SK-N-SH treated with all-trans-retinoic acid at 6 μM for 48 hours (cell line): ENCODE data around the gene KMO.

Source experiments
- ATAC-seq: fragments of 200-7000 bp; cut with Tn5 transposase; 3 replicates; pipeline ENCODE4 v1.9.1; 2020; ENCODE audit warnings: mild to moderate bottlenecking, moderate library complexity
- ARNTL ChIP-seq: fragments of 450-650 bp; formaldehyde crosslinking; IDR thresholded peaks from 2 replicates; pipeline ENCODE4 v1.5.0; 2020; ENCODE audit warnings: low read depth, mild to moderate bottlenecking, moderate library complexity, borderline replicate concordance
- BACH2 ChIP-seq: fragments of 250-450 bp; sonication (Bioruptor Pico); IDR thresholded peaks from 2 replicates; pipeline ENCODE4 v1.9.0; 2021; ENCODE audit warnings: mild to moderate bottlenecking, borderline replicate concordance
- CSDC2 ChIP-seq: fragments of 250-450 bp; sonication (Bioruptor Pico); IDR thresholded peaks from 2 replicates; pipeline ENCODE4 v1.5.0; 2020; ENCODE audit warnings: mild to moderate bottlenecking, moderate library complexity
- CSRNP3 ChIP-seq: fragments of 250-450 bp; sonication (Bioruptor Pico); IDR thresholded peaks from 2 replicates; pipeline ENCODE4 v1.5.1; 2021; ENCODE audit warnings: mild to moderate bottlenecking, moderate library complexity
- ESRRG ChIP-seq: fragments of 250-450 bp; sonication (Bioruptor Pico); IDR thresholded peaks from 2 replicates; pipeline ENCODE4 v1.6.1; 2021; ENCODE audit warnings: mild to moderate bottlenecking
- GLIS3 ChIP-seq: fragments of 250-450 bp; sonication (Bioruptor Pico); IDR thresholded peaks from 2 replicates; pipeline ENCODE4 v1.5.0; 2020; ENCODE audit warnings: mild to moderate bottlenecking, moderate library complexity
- ISL1 ChIP-seq: fragments of 250-450 bp; sonication (Bioruptor Pico); IDR thresholded peaks from 2 replicates; pipeline ENCODE4 v2.1.2; 2022; ENCODE audit warnings: mild to moderate bottlenecking, moderate library complexity
- OSR1 ChIP-seq: fragments of 250-450 bp; sonication (Bioruptor Pico); IDR thresholded peaks from 2 replicates; pipeline ENCODE4 v1.8.0; 2022; ENCODE audit warnings: moderate library complexity, mild to moderate bottlenecking, inconsistent platforms
- PATZ1 ChIP-seq: fragments of 250-450 bp; sonication (Bioruptor Pico); IDR thresholded peaks from 2 replicates; pipeline ENCODE4 v1.8.0; 2020; ENCODE audit warnings: mild to moderate bottlenecking, moderate library complexity, borderline replicate concordance
- POU6F1 ChIP-seq: fragments of 250-450 bp; sonication (Bioruptor Pico); IDR thresholded peaks from 2 replicates; pipeline ENCODE4 v1.8.0; 2021; ENCODE audit warnings: low read depth, mild to moderate bottlenecking, moderate library complexity, borderline replicate concordance
- PPARA ChIP-seq: fragments of 250-450 bp; sonication (Bioruptor Pico); IDR thresholded peaks from 2 replicates; pipeline ENCODE4 v1.5.0; 2020; ENCODE audit warnings: mild to moderate bottlenecking, borderline replicate concordance
- RARB ChIP-seq: fragments of 250-450 bp; sonication (Bioruptor Pico); IDR thresholded peaks from 2 replicates; pipeline ENCODE4 v1.8.0; 2021; ENCODE audit warnings: mild to moderate bottlenecking, moderate library complexity
- SNAI2 ChIP-seq: fragments of 250-450 bp; sonication (Bioruptor Pico); IDR thresholded peaks from 2 replicates; pipeline ENCODE4 v1.5.0; 2020; ENCODE audit warnings: mild to moderate bottlenecking, moderate library complexity
- TCF4 ChIP-seq: fragments of 250-450 bp; sonication (Bioruptor Pico); IDR thresholded peaks from 2 replicates; pipeline ENCODE4 v1.8.0; 2021; ENCODE audit warnings: mild to moderate bottlenecking, moderate library complexity, borderline replicate concordance
- TOX ChIP-seq: fragments of 250-450 bp; sonication (Bioruptor Pico); IDR thresholded peaks from 2 replicates; pipeline ENCODE4 v1.8.0; 2021; ENCODE audit warnings: mild to moderate bottlenecking, moderate library complexity, borderline replicate concordance
- TSHZ2 ChIP-seq: fragments of 250-450 bp; sonication (Bioruptor Pico); IDR thresholded peaks from 2 replicates; pipeline ENCODE4 v1.5.0; 2020; ENCODE audit warnings: mild to moderate bottlenecking, moderate library complexity
- ZC3H10 ChIP-seq: fragments of 250-450 bp; sonication (Bioruptor Pico); IDR thresholded peaks from 2 replicates; pipeline ENCODE4 v1.5.1; 2021; ENCODE audit warnings: mild to moderate bottlenecking, moderate library complexity
- ZFP3 ChIP-seq: fragments of 250-450 bp; sonication (Bioruptor Pico); IDR thresholded peaks from 2 replicates; pipeline ENCODE4 v1.5.0; 2020; ENCODE audit warnings: mild to moderate bottlenecking, moderate library complexity
- ZFP30 ChIP-seq: fragments of 450-650 bp; formaldehyde crosslinking; IDR thresholded peaks from 2 replicates; pipeline ENCODE4 v1.5.0; 2022; ENCODE audit warnings: mild to moderate bottlenecking, moderate library complexity
- ZNF565 ChIP-seq: fragments of 450-650 bp; formaldehyde crosslinking; conservative IDR thresholded peaks from 2 replicates; pipeline ENCODE4 v1.5.0; 2020; ENCODE audit warnings: low read depth, mild to moderate bottlenecking, moderate library complexity
- ZNF70 ChIP-seq: fragments of 450-650 bp; formaldehyde crosslinking; IDR thresholded peaks from 2 replicates; pipeline ENCODE4 v1.5.0; 2020; ENCODE audit warnings: mild to moderate bottlenecking, moderate library complexity

KMO gene

GRCh38 chr1:241614144-241614543 lies 82.0 kb downstream of the KMO start:
- ATAC-seq, result no peak
- no peak for TF ChIP-seq RARB (CRISPR knock-in tag)
- no peak for TF ChIP-seq TOX (CRISPR knock-in tag)
- TF ChIP-seq CSDC2 (CRISPR knock-in tag), result no peak
- TF ChIP-seq SNAI2 (CRISPR knock-in tag), result no peak
- TF ChIP-seq TCF4 (CRISPR knock-in tag), result no peak
- no peak for TF ChIP-seq PATZ1 (CRISPR knock-in tag)
- no peak for TF ChIP-seq ISL1 (CRISPR knock-in tag)
- TF ChIP-seq ESRRG (CRISPR knock-in tag), result no peak
- TF ChIP-seq ARNTL (CRISPR knock-in tag), result no peak
- no peak for TF ChIP-seq OSR1 (CRISPR knock-in tag)
- TF ChIP-seq ZNF70 (CRISPR knock-in tag), result no peak
- no peak for TF ChIP-seq ZFP30 (CRISPR knock-in tag)
- TF ChIP-seq ZNF565 (CRISPR knock-in tag), result no peak
- no peak for TF ChIP-seq CSRNP3
- TF ChIP-seq BACH2 (CRISPR knock-in tag), result no peak

- TF ChIP-seq PPARA (CRISPR knock-in tag) (no peak), ZNF70 (CRISPR knock-in tag) (no peak), CSDC2 (CRISPR knock-in tag) (no peak), GLIS3 (CRISPR knock-in tag) (no peak), RARB (CRISPR knock-in tag) (no peak), ISL1 (CRISPR knock-in tag) (no peak), POU6F1 (CRISPR knock-in tag) (no peak), SNAI2 (CRISPR knock-in tag) (no peak), ESRRG (CRISPR knock-in tag) (no peak), BACH2 (CRISPR knock-in tag) (no peak), TCF4 (CRISPR knock-in tag) (no peak), ARNTL (CRISPR knock-in tag) (no peak), TOX (CRISPR knock-in tag) (no peak), ZNF565 (CRISPR knock-in tag) (no peak), ZFP3 (CRISPR knock-in tag) (no peak), TSHZ2 (CRISPR knock-in tag) (no peak), CSRNP3 (no peak), ZC3H10 (no peak)
- ATAC-seq, result no peak
These were observed 82.4 kb downstream of the KMO start for GRCh38 chr1:241614572-241614971.
